ENCODE results near the gene PHGDH. TPM values are rescaled to one million over a fixed set of nuclear protein-coding genes. Genes with fewer than 3 reads are reported as not detected.

PHGDH gene
- total and polyA plus RNA-seq, 2 of the 13 experiments (the other 11 are each of a cell fraction or from before 2014, with no cell fraction given): 95.8 to 133 TPM

- no peak for TF ChIP-seq HNRNPK (IDR thresholded peaks at IDR 0.05; ENCODE audit: low read depth, low read length, poor library complexity, severe bottlenecking)
- TF ChIP-seq NFE2L1 (CRISPR knock-in tag; IDR thresholded peaks at IDR 0.05; ENCODE audit: borderline replicate concordance): no peak
- no peak for TF ChIP-seq NFE2L2 (IDR thresholded peaks at IDR 0.05; ENCODE audit: low read length)
- peak; percentile 48; the same call in 1 of the 2 replicates for TF ChIP-seq ZBTB4 (CRISPR knock-in tag; IDR thresholded peaks at IDR 0.05; ENCODE audit: borderline replicate concordance)
- no peak; the same call in 1 of the 2 replicates for TF ChIP-seq ZNF556 (CRISPR knock-in tag; IDR thresholded peaks at IDR 0.05; ENCODE audit: borderline replicate concordance)
- TF ChIP-seq FOXA1 (IDR thresholded peaks at IDR 0.05): no peak
- peak; percentile 53 for TF ChIP-seq FOXA1 (CRISPR knock-in tag; IDR thresholded peaks at IDR 0.05)
- TF ChIP-seq ZNF775 (CRISPR knock-in tag; IDR thresholded peaks at IDR 0.05; ENCODE audit: borderline replicate concordance): peak; percentile 69; the same call in 1 of the 2 replicates
- TF ChIP-seq HOXA7 (CRISPR knock-in tag; IDR thresholded peaks at IDR 0.05): no peak
- TF ChIP-seq MLXIP (CRISPR knock-in tag; IDR thresholded peaks at IDR 0.05; ENCODE audit: borderline replicate concordance): no peak
- peak; percentile 84 for TF ChIP-seq ZNF205 (CRISPR knock-in tag; IDR thresholded peaks at IDR 0.05)
- TF ChIP-seq BHLHE40 (IDR thresholded peaks at IDR 0.05; ENCODE audit: low read length): no peak
- no peak for TF ChIP-seq RFX5 (IDR thresholded peaks at IDR 0.05; ENCODE audit: low read depth, low read length)
- no peak for TF ChIP-seq ZNF672 (CRISPR knock-in tag; IDR thresholded peaks at IDR 0.05)
- TF ChIP-seq UBTF (CRISPR knock-in tag; IDR thresholded peaks at IDR 0.05): peak; percentile 66
- TF ChIP-seq KLF11 (CRISPR knock-in tag; IDR thresholded peaks at IDR 0.05): no peak
- TF ChIP-seq ETV6 (CRISPR knock-in tag; conservative IDR thresholded peaks at IDR 0.05): no peak
- TF ChIP-seq ZSCAN31 (CRISPR knock-in tag; IDR thresholded peaks at IDR 0.05; ENCODE audit: low read depth): no peak
- TF ChIP-seq KAT7 (CRISPR knock-in tag; IDR thresholded peaks at IDR 0.05; ENCODE audit: borderline replicate concordance): peak; percentile 62; the same call in 1 of the 2 replicates
- TF ChIP-seq TMF1 (CRISPR knock-in tag; IDR thresholded peaks at IDR 0.05; ENCODE audit: low read depth): no peak
- TF ChIP-seq POLR2AphosphoS5 (IDR thresholded peaks at IDR 0.05; ENCODE audit: low read depth, low read length): 0 out of 2 replicates have a peak, but pooled peaks have one; percentile 28
These were observed 13.0 kb downstream of the PHGDH start (continued) for GRCh38 chr1:119724611-119725218.

Data from HepG2 (cell line).